ENCODE results near the gene APC. TPM values are rescaled to one million over a fixed set of nuclear protein-coding genes. Genes with fewer than 3 reads are reported as not detected.

Gene APC
- total RNA-seq, result 10 to 100 TPM; 57.3 to 68.2 (median 65.5) TPM

DNA sequence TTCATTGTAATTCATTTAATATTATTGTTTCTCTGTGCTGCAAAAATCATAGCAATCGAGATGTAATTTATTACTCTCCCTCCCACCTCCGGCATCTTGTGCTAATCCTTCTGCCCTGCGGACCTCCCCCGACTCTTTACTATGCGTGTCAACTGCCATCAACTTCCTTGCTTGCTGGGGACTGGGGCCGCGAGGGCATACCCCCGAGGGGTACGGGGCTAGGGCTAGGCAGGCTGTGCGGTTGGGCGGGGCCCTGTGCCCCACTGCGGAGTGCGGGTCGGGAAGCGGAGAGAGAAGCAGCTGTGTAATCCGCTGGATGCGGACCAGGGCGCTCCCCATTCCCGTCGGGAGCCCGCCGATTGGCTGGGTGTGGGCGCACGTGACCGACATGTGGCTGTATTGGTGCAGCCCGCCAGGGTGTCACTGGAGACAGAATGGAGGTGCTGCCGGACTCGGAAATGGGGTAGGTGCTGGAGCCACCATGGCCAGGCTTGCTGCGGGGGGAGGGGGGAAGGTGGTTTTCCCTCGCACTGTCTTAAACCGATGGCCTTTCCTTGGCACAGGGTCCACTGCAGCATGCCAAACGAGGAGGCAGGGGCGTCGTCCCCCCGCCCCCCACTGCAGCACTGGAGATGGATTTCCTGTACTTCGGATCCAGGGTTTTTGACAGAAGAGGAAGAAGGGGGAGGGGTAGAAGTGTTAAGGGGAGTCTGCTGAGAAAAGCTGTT is at the start of gene APC:
APC (plus strand) TSS at position 423 of the 728 bp plus-strand sequence. CDS start 17,006 bp downstream, outside the sequence.
- TF ChIP-seq, protein P1, sequence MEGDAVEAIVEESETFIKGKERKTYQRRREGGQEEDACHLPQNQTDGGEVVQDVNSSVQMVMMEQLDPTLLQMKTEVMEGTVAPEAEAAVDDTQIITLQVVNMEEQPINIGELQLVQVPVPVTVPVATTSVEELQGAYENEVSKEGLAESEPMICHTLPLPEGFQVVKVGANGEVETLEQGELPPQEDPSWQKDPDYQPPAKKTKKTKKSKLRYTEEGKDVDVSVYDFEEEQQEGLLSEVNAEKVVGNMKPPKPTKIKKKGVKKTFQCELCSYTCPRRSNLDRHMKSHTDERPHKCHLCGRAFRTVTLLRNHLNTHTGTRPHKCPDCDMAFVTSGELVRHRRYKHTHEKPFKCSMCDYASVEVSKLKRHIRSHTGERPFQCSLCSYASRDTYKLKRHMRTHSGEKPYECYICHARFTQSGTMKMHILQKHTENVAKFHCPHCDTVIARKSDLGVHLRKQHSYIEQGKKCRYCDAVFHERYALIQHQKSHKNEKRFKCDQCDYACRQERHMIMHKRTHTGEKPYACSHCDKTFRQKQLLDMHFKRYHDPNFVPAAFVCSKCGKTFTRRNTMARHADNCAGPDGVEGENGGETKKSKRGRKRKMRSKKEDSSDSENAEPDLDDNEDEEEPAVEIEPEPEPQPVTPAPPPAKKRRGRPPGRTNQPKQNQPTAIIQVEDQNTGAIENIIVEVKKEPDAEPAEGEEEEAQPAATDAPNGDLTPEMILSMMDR (IDR thresholded peaks at IDR 0.05; ENCODE audit: low read depth), result no peak

DNA sequence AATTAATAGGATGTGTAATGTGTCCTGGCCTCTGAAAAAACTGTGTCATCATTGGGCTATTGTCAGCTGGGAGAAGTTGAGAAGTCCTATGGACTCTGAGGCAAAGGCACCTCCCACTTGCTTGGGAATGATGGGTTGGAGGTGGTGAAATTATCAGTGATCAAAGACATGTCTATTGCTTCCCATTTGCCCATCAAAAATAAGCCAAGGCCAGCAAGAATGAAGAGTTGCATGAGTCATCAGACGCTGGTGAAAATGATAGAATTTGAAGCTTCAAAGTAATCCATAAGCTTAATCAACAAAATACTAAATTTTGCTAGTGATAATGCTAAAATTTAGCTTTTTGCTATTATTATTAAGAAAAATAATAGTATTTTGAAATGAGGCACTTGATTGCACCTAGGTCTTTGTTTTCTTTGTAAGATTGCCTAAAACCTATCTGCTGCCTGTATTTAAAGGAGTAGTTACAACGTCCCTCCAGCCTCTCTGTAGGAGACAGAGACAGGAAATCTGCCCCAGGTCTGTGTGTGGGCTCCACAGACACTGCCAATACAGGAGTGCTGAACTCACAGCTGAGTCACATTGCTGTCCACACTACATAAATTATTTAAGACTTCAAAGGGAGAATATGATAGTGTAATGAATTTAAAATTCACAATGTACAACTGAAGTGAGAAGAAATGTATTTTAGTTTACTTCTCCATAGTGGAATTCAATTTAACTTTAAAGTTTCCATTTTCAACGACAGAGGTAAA is 48.4 kb upstream of the APC start:
- TF ChIP-seq, protein P1 (IDR thresholded peaks at IDR 0.05; ENCODE audit: low read depth), result no peak

DNA sequence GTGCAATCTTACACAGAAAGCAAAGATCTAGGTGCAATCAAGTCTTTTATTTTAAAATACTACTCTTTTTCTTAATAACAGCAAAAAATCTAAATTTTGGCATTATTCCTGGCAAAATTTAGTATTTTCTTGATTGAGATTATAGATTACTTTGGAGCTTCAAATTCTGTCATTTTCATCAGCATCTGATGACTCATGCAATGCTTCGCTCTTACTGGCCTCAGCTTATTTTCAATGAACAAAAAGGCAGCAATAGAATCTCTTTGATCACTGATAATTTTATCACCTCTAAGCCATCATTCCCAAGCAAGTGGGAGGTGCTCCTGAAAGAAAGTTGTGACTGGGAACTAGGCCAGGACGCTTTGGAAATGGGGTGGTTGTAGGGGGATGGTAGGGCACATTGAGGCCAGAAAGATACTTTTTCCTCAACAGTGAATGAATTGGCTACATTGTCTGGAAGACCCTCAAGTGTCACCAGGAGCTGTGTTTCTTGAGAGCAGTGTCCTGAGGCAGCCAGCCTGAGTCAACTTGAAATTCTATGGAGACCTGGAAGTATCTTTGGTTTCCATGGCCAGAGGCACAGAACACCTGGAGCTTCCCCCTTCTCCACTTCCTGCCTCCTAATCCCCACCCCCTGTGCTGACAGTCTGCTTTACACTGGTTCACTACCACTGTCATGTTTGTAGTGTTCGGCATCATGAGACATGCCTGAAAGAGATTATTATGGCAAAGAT is 46.9 kb upstream of the APC start:
- TF ChIP-seq, protein P1 (IDR thresholded peaks at IDR 0.05; ENCODE audit: low read depth), result no peak

GRCh38 chr5:112691339-112691680 is 46.4 kb upstream of the APC start:
- TF ChIP-seq, protein P1 (IDR thresholded peaks at IDR 0.05; ENCODE audit: low read depth), result no peak

- TF ChIP-seq, protein P1 (IDR thresholded peaks at IDR 0.05; ENCODE audit: low read depth), result no peak
Observed at GRCh38 chr5:112691758-112692157, 45.9 kb upstream of the APC start.

- TF ChIP-seq, protein P1 (IDR thresholded peaks at IDR 0.05; ENCODE audit: low read depth), result no peak
Observed at GRCh38 chr5:112692472-112692871, 45.2 kb upstream of the APC start.

- TF ChIP-seq, protein P1 (IDR thresholded peaks at IDR 0.05; ENCODE audit: low read depth), result no peak
Observed at GRCh38 chr5:112693301-112693700, 44.4 kb upstream of the APC start.
